Progenitor cell of endocrine pancreas (in vitro differentiated cells): Measurements from ENCODE around the gene ADAMTS18. TPM values are rescaled to one million over a fixed set of nuclear protein-coding genes. Genes with fewer than 3 reads are reported as not detected.

ENCODE experiments used
- DNase-seq: peaks from one replicate; pipeline ENCODE4 v3.0.0; 2021; ENCODE audit warnings: low spot score; ENCODE audit not compliant: unreplicated experiment
- H3K27ac Mint-ChIP-seq: 2 replicates; pipeline ENCODE4 v1.8.0; 2021; ENCODE audit warnings: mild to moderate bottlenecking, moderate library complexity, mixed read lengths
- H3K27me3 Mint-ChIP-seq: 2 replicates; pipeline ENCODE4 v1.8.0; 2021; ENCODE audit warnings: mixed read lengths
- H3K36me3 Mint-ChIP-seq: 2 replicates; pipeline ENCODE4 v1.8.0; 2022; ENCODE audit warnings: mixed read lengths; ENCODE audit not compliant: insufficient read depth
- H3K4me1 Mint-ChIP-seq: 2 replicates; pipeline ENCODE4 v1.8.0; 2021; ENCODE audit warnings: low read depth, mixed read lengths
- H3K4me3 Mint-ChIP-seq: 2 replicates; pipeline ENCODE4 v1.8.0; 2021; ENCODE audit warnings: low read depth, mild to moderate bottlenecking, moderate library complexity, mixed read lengths
- H3K9me3 Mint-ChIP-seq: 2 replicates; pipeline ENCODE4 v1.8.0; 2021; ENCODE audit warnings: low read depth, mixed read lengths
- total RNA-seq: library from RNA; stranded (reverse); gene quantifications from 2 replicates; pipeline ENCODE4 v1.2.1, GENCODE V29; 2021
- TF ChIP-seq, protein P1 (sequence below): fragments of 200-600 bp; sonication (generic); IDR thresholded peaks from one replicate; pipeline ENCODE4 v1.5.0; 2021; ENCODE audit warnings: antibody characterized with exemption, mild to moderate bottlenecking; ENCODE audit not compliant: unreplicated experiment

ADAMTS18 gene
- total RNA-seq, 1 donor from 2014 or later, result 5.8 TPM

DNA sequence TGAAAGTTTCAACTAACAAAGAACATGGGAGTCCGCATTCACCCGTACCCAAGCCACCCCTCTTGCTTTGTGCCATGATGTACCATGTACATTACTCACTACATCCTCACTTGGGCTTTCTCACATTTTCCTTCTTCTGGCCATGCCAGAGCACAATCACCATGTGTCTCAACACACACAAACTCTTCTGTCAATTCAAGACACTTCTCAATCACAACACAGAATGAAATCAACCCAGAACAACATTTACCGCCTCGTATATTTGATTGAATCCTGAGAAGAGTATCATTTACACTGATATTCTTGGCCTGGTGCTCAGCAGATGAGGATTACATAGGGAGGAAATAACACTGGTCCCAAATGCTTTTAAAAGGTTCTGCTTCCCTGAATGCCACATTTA, 4.5 kb downstream of the ADAMTS18 start:
- TF ChIP-seq, protein P1, sequence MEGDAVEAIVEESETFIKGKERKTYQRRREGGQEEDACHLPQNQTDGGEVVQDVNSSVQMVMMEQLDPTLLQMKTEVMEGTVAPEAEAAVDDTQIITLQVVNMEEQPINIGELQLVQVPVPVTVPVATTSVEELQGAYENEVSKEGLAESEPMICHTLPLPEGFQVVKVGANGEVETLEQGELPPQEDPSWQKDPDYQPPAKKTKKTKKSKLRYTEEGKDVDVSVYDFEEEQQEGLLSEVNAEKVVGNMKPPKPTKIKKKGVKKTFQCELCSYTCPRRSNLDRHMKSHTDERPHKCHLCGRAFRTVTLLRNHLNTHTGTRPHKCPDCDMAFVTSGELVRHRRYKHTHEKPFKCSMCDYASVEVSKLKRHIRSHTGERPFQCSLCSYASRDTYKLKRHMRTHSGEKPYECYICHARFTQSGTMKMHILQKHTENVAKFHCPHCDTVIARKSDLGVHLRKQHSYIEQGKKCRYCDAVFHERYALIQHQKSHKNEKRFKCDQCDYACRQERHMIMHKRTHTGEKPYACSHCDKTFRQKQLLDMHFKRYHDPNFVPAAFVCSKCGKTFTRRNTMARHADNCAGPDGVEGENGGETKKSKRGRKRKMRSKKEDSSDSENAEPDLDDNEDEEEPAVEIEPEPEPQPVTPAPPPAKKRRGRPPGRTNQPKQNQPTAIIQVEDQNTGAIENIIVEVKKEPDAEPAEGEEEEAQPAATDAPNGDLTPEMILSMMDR, result no peak
- H3K36me3 Mint-ChIP-seq, result peaks cover 10% of the 10 kb centered on the region
- H3K4me3 Mint-ChIP-seq, result no peak overlapping the region
- H3K27ac Mint-ChIP-seq, result no peak overlapping the region
- no peak for DNase-seq
- peaks cover 10% of the 10 kb centered on the region for H3K9me3 Mint-ChIP-seq
- H3K4me1 Mint-ChIP-seq, result peaks cover 16% of the 10 kb centered on the region
- peaks cover 31% of the 10 kb centered on the region for H3K27me3 Mint-ChIP-seq

DNA sequence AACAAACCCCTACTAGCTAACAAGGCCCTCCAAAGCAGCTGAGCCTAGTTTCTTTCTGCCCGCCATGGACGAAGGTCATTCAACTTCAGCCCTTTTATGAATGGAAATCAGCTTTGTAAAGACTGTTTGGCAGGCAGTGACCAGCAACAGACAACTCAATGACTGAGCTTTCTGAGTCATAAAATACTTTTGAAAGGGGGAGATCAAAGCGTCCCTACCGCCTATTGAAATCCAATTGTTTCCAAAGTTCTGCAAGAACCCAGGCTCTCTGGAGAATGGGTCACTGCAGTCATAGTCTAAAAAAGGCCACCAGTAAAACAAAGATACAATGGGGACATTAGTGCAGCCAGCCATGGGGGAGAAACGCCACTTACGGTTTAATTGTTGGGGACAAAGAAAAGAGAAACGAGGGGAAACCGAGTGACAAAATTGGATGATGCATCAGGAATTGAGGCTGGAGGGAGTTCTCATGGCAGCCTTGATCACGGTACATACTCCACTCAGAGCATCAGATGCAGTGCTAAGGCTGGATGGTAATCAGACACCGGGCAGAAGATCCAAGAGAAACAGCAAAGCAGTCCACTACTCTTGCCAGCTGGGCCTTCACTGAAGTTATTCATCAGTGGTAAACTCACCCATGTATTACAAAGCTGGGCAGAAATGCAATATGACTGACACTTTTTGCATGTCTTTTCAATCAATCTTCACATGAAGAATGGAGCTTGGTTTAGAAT, 9.8 kb downstream of the ADAMTS18 start:
- no peak overlapping the region for H3K4me3 Mint-ChIP-seq
- H3K9me3 Mint-ChIP-seq, result peaks cover 10% of the 10 kb centered on the region
- H3K36me3 Mint-ChIP-seq, result peaks cover 10% of the 10 kb centered on the region
- no peak overlapping the region for H3K27ac Mint-ChIP-seq
- TF ChIP-seq, protein P1, result no peak
- peaks cover 11% of the 10 kb centered on the region for H3K4me1 Mint-ChIP-seq
- no peak for DNase-seq
- peaks cover 3% of the 10 kb centered on the region for H3K27me3 Mint-ChIP-seq

GRCh38 chr16:77422196-77422784, 12.5 kb downstream of the ADAMTS18 start:
- Mint-ChIP-seq H3K4me3 (no peak overlapping the region), H3K27me3 (peaks cover 3% of the 10 kb centered on the region), H3K27ac (no peak overlapping the region), H3K9me3 (no peaks in the 10 kb centered on the region), H3K36me3 (no peaks in the 10 kb centered on the region), H3K4me1 (peaks cover 13% of the 10 kb centered on the region)
- TF ChIP-seq, protein P1, result no peak
- DNase-seq, result no peak

- H3K4me1 Mint-ChIP-seq, result peaks cover 13% of the 10 kb centered on the region
- no peaks in the 10 kb centered on the region for H3K27me3 Mint-ChIP-seq
- no peak overlapping the region for H3K4me3 Mint-ChIP-seq
- no peak for DNase-seq
- TF ChIP-seq, protein P1, result no peak
- no peaks in the 10 kb centered on the region for H3K9me3 Mint-ChIP-seq
- no peaks in the 10 kb centered on the region for H3K36me3 Mint-ChIP-seq
- no peak overlapping the region for H3K27ac Mint-ChIP-seq
Observed at GRCh38 chr16:77416939-77417480, 17.8 kb downstream of the ADAMTS18 start.

DNA sequence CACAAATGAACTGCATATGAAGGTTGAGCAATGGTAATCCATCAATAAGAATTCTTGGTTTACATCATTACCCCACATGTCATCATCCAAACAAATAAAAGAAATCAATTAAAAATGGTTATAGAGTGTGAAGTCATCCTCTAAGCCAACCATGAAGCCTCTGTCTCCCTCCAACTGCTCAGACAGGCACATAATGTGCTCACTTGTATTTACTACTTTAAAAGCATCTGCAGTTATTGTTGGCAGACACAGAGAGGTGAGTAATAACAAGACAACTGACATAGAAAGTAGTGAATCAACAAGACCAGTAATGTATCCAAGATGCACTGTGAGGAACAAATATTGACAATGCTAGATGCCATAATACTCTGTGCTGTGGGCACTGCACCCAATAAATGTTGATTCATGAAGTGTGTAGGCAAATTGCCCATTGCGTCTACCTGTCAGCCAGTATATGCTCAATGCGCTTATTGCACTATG, 20.0 kb downstream of the ADAMTS18 start:
- Mint-ChIP-seq H3K36me3 (no peaks in the 10 kb centered on the region), H3K9me3 (no peaks in the 10 kb centered on the region), H3K4me1 (peaks cover 1% of the 10 kb centered on the region), H3K27ac (no peak overlapping the region), H3K4me3 (no peak overlapping the region), H3K27me3 (no peaks in the 10 kb centered on the region)
- TF ChIP-seq, protein P1, result no peak
- DNase-seq, result no peak
